GM19328 (cell line): ENCODE results near the gene KAZN.

Experiments
- ATAC-seq: cut with Tn5 transposase; IDR thresholded peaks from one replicate; pipeline ENCODE4 v1.9.1; 2021; ENCODE audit warnings: mild to moderate bottlenecking, moderate library complexity; ENCODE audit not compliant: unreplicated experiment

KAZN gene

DNA sequence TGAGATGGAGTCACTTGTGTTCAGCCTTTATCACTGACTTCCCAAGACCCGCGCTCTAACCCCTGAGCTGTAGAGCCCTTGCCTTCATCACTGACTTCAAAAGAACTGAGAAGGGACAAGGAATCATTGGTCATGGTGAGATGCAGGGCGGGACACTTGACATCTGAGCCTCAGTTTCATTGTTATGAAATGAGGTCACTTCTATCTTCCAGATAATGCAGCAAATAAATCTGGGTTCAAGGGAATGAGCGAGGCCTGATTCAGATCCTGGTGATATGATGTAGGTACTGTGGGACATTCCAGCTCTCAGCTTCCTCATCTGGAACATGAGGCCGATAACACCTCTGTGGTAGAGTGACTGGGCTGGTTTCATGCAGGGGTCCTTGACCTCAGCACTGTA, 13.8 kb downstream of the KAZN start:
- ATAC-seq = no peak

DNA sequence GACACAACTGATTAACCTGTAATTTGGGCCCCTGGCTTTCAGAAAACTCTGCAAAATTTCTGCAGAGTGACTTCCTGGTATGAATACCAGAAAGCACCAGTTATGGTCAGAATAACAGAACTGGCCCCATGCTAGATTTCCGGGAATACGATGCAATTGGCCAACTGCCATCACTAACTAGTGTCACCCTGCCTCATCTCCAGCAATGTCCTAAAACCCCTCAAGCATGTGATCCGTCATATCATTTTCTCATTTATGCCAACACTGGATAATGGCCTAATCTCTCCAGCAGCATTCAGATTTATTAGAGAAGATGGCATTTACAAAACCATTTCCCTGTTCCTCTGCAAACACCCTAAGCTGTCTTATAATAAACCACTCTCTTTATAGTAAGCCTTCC, 15.4 kb downstream of the KAZN start:
- ATAC-seq = no peak

DNA sequence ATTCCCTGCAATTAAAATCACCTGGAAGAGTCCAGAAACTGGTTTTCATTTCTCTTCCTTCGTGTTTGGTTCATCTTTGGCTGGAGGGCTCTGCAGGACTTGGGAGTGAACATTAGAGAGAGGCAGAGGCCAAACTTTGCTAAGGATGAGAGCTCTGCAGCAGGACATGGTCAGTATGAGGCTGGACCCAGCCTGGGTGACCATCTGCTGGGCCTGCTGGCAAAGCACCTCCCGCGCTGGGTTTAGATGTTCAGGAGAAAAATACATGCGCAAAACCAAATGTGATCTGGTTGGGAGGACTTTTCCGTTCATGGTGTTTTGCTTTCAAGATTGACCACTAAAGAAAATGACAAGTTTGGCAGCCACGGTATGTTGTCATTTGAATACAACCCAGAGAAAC, 15.9 kb downstream of the KAZN start:
- no peak for ATAC-seq

DNA sequence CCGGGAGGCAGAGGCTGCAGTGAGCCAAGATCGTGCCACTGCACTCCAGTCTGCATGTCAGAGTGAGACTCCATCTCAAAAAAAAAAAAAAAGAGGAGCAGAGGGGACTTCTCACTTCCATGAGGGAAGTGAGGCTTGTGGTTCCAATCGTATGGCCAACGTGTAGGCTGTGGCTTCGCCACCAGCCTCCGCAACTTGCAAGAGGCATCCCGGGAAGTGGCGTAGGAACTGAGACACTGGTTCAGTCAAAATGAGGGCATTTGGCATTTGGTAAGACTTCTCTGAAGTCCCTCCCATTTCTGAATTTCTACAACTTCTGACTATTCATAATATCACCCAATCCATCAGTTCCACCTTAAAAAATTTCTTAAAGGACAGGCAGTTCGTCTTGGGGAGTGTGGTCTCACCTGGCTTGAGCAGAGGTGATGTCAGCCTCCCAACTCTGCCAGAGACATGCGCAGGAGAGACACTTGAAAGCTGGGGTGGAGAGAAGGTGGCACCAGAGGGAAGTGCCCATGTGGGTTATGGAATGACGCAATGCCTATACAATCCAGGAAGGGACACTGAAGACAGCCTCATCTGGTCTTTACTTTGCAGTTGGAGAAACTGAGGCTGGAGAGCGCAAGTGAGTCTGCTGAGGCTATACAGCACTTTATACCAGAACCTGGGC, 17.2 kb downstream of the KAZN start:
- no peak for ATAC-seq

DNA sequence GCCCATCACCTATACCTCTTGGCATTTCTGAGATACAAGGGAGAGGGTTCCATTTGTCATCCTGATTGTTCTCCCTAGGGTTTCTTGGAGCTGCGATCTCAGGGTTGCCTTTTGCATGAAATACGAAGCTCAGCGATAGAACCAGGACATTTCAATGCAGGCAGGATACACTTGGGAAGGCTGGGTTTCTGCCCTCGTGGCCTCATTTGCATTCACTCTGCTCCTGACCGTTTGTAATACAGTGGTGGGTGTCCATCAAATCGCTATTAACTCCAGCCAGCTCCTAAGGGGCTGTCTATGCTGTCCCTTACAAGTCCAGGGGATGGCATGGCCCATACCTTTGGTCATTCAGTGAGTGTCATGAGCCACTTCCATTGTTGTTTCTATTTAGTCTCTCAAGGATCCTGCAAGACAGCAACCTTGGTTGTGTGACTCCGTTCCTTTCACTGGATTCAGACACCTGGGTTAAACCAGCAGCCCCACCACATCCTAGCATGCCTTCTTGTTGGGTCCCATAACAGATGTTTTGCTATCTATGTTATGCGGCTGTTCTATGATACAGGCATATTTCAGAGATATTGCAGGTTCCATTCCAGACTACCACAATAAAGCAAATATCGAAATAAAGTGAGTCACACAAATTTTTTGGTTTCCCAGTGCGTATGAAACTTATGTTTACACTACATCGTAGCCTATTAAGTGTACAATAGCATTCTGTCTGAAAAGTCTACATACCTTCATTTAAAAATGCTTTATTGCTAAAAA, 18.3 kb downstream of the KAZN start:
- ATAC-seq = no peak

DNA sequence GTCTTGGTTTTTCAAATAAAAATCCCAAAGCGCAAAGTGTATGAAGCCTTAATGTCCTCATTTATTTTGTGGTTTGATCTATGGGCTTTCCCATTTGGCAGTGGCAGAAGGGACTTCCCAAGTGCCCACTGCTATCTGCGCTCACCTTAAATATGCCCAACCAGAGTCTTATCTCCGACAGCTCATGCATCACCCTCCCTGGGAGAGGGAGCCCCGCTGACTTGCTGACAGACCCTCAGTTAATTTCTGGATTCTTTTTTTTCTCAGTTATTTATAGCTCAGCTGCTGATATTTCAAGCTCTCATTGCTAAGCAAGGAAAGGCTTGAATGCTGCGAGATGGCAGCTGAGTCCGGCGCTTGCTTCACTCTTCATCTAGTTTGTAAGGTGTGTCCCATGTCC, 19.3 kb downstream of the KAZN start:
- ATAC-seq = no peak

DNA sequence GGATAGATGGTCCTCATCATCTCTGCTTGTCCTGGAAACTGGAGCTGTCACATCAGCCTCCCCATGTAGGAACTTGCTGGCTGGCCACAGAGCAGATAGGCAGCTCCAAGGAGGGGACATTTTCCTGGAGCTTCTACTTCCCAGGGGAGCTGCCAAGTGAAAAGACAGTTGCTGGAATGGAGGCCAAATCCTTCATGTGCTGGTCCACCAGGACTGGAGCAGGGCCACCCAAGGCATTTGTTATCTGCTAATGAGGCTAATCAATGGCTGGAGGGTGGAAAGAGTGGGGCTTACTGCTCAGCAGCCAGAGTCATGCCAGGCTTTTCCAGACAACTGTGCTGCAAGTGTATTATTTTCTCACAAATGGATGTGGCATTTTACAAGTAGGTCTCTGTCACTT, 22.5 kb downstream of the KAZN start:
- ATAC-seq = no peak

DNA sequence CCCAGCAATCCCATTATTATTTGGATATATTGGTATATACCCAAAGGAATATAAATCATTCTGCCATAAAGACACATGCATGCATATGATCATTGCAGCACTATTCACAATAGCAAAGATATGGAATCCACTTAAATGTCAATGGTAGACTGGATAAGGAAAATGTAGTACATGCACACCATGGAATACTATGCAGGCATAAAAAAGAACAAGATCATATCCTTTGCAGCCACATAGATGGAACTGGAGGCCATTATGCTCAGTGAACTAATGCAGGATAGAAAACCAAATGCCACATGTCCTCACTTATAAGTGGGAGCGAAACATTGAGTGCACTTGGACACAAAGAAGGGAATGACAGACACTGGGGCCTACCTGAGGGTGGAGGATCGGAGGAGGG, 24.6 kb downstream of the KAZN start:
- no peak for ATAC-seq

DNA sequence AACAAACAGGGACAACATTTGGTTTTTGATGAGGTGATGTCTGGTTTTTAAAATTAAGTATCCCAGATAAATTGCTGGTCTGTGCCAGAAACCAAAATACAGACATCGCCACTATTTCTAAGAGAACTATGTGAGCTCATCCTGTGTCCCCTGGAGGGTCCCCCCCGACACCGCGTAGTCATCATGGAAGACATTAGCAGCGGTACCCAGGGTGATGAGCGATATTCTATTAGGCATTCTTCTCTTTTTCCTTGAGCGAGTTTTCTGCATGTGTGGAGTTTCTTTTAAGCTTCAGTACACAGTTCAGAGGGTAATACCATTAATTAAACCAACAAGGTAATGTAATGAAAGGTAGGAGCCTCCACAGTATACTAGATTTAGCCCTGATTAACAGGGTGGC, 26.5 kb downstream of the KAZN start:
- ATAC-seq = no peak

DNA sequence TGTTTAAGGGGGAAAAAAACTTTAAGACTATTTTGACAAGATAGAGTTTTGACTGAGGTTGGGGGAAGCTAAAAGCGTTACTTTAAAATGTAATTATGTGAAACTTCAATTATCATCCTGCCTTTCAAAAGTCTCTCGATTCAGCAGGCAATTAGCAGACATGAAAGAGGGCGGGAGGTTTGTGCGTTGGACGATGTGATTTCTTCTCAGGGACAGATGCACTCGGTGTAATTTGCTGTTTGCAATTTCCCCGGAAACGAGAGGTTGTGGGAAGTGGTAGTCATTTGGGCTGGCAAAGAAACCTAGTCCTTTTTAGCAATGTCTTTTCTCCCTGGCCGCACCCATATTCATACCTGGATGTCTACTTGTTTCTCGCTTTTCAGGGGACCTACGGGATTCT, 27.1 kb downstream of the KAZN start:
- ATAC-seq = no peak

DNA sequence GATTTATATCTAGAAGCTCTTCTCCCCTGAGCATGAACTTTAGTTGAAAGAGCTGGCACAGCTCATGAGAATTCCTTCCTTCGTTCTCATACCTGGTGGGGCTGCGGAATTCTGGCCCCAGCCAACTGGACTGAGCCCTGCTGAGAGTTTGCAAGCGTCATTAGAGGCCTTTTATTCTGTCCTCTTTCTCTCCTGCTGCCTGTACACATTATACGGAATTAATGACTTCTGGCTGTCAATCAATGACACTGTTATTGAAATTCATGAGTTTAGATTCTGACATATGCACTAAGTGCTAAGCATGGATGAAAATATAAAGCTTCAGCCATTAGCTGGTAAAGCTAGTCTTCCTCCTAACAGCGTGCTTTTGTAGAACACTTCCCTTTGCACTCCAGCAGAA, 27.5 kb downstream of the KAZN start:
- ATAC-seq = no peak

DNA sequence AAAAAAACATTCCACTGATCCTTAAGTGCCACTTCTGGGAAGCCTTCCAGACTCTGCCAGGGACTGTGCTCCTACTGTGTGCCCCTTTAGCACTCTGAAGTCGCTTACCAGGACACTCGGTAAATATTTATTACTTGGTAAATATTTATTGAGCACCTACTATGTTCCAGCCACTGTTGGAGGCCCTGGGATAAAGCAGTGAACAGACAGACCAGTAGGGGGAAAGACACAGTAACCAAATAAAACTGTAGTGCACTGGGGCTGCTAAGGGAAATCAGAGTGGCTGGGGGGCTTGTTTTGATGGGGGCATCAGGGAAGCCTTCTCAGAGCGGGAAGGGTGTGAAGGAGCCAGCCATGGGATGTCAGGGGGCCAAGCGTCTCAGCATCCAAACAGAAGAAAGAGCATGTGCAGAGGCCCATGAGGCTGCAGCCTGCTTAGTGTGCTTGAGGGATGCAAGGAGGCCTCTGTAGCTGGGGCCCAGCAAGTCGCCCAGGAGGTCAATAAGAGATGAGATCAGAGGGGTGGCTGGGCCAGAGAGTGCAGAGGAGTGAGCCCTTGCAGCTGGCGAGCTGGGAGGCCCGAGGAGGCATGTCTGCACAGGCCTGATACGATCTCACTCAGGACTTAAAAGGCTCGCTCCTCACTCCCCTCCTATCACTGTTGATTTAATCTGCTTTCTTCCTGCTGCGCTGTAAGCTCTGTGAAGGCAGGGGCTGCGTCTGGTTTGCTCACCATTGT, 28.6 kb downstream of the KAZN start:
- ATAC-seq = no peak

DNA sequence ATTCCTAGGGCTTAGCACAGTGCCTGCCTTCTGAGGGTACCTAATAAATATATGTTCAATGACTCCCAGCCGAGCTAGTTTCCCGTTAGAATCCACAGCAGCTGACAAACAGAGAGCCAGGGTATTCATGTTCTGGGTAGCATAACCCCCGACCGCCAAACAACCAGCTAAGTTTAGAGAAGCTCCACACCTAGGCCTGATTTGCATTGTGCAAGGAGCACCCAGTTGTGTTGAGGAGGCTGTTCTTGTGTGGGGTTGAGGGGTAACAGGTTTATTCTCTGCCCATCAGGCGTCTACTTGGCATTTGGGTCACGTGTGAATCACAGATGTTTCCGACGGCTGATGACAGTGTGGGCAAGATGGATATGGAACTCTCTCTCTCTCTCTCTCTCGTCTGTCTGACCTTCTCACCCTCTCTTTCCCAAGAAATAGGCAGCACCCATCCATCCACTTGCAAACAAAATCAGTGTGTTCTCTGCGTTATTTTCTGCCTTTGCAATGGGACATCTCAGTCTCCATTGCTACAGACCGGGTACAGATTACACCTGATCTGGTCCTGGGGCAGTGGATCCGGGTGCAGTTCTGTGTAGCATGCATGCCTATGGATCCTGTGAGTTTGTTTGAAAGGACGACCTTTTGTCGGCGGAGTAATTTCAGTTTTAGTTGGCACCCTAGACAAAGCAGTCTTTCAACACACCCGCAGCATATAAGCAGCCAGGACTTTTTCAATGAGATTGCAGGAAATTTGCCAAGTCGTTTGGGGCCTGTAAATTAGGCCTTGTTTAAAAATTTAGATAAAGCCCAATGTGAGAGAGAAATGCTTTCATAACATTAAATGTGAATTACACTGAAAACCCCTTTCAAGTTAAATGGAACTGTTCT, 29.4 kb downstream of the KAZN start:
- no peak for ATAC-seq

DNA sequence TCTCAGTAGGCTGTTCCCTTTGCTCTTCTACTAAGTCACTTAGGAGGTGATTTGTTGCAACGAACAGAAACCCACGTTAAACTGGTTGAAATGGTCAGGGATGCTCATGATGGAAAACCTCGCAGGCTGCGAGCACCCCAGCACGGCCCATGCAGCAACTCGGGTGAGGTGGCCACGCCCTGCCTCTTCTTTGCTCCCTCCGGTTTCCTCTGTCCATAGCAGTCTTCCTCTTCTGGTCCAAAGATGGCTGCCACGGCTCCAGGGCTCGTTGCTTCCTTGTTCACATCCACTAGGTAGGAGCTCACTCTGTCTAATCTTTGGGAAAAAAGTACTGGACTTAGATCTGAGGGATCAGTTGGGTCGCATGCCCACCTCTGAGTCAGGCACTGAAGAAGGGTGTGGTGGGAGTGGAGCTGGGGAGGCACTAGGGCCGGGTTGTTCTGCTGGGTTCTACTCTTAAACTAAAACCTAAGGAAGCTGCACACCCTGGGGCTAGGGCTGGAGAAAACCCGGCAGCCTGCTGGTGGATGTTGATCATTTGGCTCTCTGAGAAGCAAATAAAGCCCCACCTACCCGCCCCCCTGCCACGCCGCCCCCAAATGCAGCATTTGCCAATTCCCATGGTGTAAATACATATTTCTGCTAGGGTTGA, 31.0 kb downstream of the KAZN start:
- no peak for ATAC-seq

DNA sequence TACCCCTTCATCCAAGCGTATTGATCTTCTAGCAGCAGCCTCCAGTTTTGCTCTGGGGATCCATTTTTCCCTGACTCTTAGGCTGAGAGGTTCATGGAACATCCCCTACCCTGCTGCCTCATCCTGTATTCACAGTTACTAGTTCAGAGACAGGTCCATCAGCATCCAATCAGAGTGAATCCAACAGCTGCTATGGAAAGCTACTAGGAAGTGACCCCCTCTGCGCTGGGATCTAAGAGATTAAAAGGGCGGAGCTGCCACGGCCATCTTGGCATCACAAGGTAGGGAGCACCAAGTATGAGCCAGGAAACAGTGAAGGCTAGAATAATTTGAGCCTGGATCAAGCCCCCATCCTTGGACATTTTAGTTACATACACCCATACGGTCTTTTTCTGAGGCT, 32.5 kb downstream of the KAZN start:
- no peak for ATAC-seq

DNA sequence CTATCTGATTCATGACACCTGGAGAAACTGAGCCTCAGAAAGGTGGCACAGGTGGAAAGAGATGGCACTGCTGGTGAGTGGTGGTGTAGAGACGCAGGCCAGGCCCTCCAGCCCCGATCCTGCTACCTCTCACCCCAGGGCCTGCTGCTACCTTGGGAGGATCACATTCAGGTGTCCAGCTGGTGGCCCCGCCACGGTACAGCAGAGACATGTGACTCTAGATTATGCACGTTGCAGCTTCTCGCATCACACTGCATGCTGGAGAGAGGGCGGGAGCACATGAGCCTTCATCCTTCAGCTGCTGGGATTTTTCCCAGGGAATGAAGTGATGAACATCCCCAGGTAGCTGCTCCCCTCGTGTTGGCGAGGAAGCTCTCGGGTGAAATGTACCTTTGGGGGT, 32.9 kb downstream of the KAZN start:
- ATAC-seq = no peak

DNA sequence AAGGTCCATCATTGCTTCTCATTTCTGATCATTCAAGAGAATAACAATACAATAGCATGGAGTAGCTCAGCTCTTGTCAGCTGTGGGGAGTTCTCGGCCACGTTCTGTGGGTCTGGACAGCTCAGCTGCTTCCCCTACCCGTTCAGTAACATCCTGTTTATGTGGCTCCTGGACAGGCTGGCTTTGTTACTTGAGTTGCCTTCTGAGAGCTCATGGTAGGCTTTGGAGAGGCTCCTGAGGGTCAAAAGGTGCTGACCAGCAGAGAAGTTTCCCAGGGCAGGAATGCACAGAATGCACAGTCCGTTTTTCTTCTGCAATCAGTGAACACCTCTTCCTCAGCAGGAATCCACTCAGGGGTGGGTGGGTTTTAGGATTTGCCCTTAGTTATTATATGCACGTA, 36.0 kb downstream of the KAZN start:
- ATAC-seq = no peak

DNA sequence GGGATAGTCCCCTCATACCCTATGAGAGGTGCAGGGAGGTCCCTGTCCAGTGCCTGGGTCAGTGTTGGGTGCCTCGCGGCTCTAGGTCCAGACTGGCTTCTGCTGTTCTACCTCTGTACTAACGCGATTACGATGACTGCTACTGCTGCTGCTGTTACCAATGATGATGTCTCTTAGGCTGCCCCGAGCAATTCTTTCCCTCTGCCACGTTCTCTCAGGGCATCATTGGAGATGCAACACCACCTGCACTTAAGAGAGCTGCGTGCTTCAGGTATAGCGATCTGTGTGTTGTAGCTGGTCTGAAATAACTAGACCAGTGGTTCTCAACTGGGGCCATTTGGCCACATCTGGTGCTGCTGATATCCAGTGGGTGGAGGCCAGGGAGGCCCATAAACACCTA, 36.9 kb downstream of the KAZN start:
- ATAC-seq = no peak

DNA sequence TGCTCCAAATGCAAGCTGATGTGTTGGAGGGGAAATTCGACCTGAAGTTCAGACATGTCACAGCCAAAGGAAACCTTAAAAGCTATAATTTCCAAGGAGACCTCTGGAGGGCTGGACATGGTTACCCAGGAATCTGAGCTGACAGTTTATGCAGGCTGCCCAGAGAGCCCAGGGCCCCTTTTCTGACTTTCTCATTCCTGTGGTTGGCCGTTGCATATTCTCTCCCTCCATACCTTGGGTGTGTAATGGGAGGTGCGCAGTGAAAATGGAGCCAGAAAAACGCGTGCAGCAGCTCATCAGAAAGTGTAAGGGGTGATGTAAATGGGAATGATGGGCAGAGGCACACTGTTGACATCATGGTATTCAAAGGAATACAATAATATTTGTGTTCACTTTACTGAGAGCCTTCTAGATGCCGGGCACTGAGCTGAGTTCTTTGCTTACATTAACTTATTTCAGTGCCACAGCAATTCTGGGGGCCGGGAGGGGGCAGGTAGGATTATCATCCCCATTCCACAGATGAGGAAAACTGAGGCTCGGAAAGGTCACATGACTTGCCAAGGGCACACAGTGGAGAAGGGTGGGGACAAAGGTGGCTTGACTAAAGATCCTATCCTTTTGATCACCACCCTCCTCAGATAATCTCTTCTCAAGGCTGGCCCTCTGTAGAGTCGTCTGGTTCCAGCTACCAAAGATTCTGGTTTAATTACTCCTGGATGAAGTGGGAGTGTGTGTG, 38.6 kb downstream of the KAZN start:
- no peak for ATAC-seq
